Endodermal cell (in vitro differentiated cells): ENCODE measurements around the gene SUGCT. TPM values are rescaled to one million over a fixed set of nuclear protein-coding genes. Genes with fewer than 3 reads are reported as not detected.

ENCODE experiments used
- DNase-seq: peaks from one replicate; pipeline ENCODE4 v3.0.0-alpha.2; 2017
- H3K27ac ChIP-seq: 2 replicates; pipeline ENCODE4 v1.5.1; 2013; ENCODE audit warnings: mild to moderate bottlenecking, low read depth, low read length, moderate library complexity
- H3K27me3 ChIP-seq: 2 replicates; pipeline ENCODE4 v1.6.1; 2013; ENCODE audit warnings: mild to moderate bottlenecking, low read length, moderate library complexity; ENCODE audit not compliant: insufficient read depth, control insufficient read depth, poor library complexity, severe bottlenecking
- H3K36me3 ChIP-seq: 2 replicates; pipeline ENCODE4 v1.7.0; 2013; ENCODE audit warnings: mild to moderate bottlenecking, low read length, moderate library complexity; ENCODE audit not compliant: control insufficient read depth, insufficient read depth
- H3K4me1 ChIP-seq: one replicate; pipeline ENCODE4 v1.7.0; 2013; ENCODE audit warnings: low read length; ENCODE audit not compliant: control insufficient read depth, insufficient read depth
- H3K4me3 ChIP-seq: 2 replicates; pipeline ENCODE4 v1.5.1; 2013; ENCODE audit warnings: mild to moderate bottlenecking, low read length, moderate library complexity
- H3K9ac ChIP-seq: 2 replicates; pipeline ENCODE4 v1.6.1; 2013; ENCODE audit warnings: mild to moderate bottlenecking, low read length, moderate library complexity; ENCODE audit not compliant: poor library complexity, severe bottlenecking; ENCODE audit errors: extremely low read depth
- H3K9me3 ChIP-seq: 2 replicates; pipeline ENCODE4 v1.6.1; 2013; ENCODE audit warnings: mild to moderate bottlenecking, low read length, moderate library complexity; ENCODE audit not compliant: control insufficient read depth
- H3K27ac Mint-ChIP-seq: 2 replicates; pipeline ENCODE4 v1.8.0; 2020; ENCODE audit warnings: mixed read lengths
- H3K27me3 Mint-ChIP-seq: 2 replicates; pipeline ENCODE4 v1.8.0; 2021; ENCODE audit warnings: mild to moderate bottlenecking, mixed read lengths; ENCODE audit not compliant: insufficient read depth
- H3K36me3 Mint-ChIP-seq: 2 replicates; pipeline ENCODE4 v1.8.0; 2020; ENCODE audit warnings: low read depth, mixed read lengths
- H3K4me1 Mint-ChIP-seq: 2 replicates; pipeline ENCODE4 v1.8.0; 2020; ENCODE audit warnings: mixed read lengths
- H3K4me3 Mint-ChIP-seq: 2 replicates; pipeline ENCODE4 v1.8.0; 2020; ENCODE audit warnings: mild to moderate bottlenecking, moderate library complexity, mixed read lengths
- H3K9me3 Mint-ChIP-seq: 2 replicates; pipeline ENCODE4 v1.8.0; 2020; ENCODE audit warnings: mild to moderate bottlenecking, mixed read lengths
- WGBS, 2 experiments: methylation state at CpG; one replicate each; pipeline versions ENCODE4 v1.1.5 to v1.1.7; 2013; ENCODE audit warnings: missing lambda C conversion rate in 2 of 2, mixed read lengths in 1 of 2; ENCODE audit not compliant: insufficient coverage in 1 of 2, insufficient read length in 1 of 2; 5-methylcytosine and 5-hydroxymethylcytosine counted together
- total RNA-seq, 2 donors: library from RNA; stranded (reverse); fragmentation: NEBNext Ultra II Directional in 1 of 2; extraction: Animal tissue kit (Norgen Biotek cat#: 25700) in 1 of 2; gene quantifications; 2 replicates in 1 of 2; 3 replicates in 1 of 2; pipeline ENCODE4 v1.2.1, GENCODE V29; 2021
- TF ChIP-seq, protein P1 (sequence below): fragments of 200-600 bp; sonication (generic); conservative IDR thresholded peaks from 2 replicates; pipeline ENCODE4 v1.5.0; 2021; ENCODE audit warnings: antibody characterized with exemption, mild to moderate bottlenecking

Gene SUGCT
- total RNA-seq, 2 donors from 2014 or later, result 3.6 to 3.9 TPM

DNA sequence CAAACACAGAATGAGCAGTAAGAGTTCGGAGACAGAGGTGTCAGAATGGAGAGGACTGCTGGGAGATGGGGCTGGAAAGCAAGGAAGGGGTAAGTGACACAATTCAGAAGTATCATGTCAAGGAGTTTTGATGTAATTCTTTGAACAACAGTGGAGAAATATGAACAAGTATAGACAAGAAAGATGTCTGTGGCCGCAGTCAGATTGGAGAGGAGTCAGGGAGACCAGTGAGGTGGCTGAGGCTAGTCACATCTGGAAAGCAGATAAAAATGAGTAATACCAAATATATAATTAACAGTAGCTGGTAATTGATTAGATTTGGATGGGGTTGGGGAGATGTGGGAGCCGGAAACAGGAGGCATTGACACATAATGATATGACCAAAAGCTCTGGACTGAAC, 540.9 kb downstream of the SUGCT start:
- Histone ChIP-seq H3K4me1 (no peaks in the 10 kb centered on the region), H3K9me3 (no peaks in the 10 kb centered on the region), H3K27me3 (no peaks in the 10 kb centered on the region), H3K36me3 (no peaks in the 10 kb centered on the region), H3K27ac (no peak overlapping the region), H3K9ac (no peak overlapping the region), H3K4me3 (no peak overlapping the region)
- H3K9me3 Mint-ChIP-seq, result no peaks in the 10 kb centered on the region
- TF ChIP-seq, protein P1, sequence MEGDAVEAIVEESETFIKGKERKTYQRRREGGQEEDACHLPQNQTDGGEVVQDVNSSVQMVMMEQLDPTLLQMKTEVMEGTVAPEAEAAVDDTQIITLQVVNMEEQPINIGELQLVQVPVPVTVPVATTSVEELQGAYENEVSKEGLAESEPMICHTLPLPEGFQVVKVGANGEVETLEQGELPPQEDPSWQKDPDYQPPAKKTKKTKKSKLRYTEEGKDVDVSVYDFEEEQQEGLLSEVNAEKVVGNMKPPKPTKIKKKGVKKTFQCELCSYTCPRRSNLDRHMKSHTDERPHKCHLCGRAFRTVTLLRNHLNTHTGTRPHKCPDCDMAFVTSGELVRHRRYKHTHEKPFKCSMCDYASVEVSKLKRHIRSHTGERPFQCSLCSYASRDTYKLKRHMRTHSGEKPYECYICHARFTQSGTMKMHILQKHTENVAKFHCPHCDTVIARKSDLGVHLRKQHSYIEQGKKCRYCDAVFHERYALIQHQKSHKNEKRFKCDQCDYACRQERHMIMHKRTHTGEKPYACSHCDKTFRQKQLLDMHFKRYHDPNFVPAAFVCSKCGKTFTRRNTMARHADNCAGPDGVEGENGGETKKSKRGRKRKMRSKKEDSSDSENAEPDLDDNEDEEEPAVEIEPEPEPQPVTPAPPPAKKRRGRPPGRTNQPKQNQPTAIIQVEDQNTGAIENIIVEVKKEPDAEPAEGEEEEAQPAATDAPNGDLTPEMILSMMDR, result no peak
- no peaks in the 10 kb centered on the region for H3K4me1 Mint-ChIP-seq
- no peak overlapping the region for H3K4me3 Mint-ChIP-seq
- no peak overlapping the region for H3K27ac Mint-ChIP-seq
- WGBS, 2 experiments, result 93 to 100% methylated on average over 2 to 3 of the region's 3 CpGs
- DNase-seq, result no peak
- H3K27me3 Mint-ChIP-seq, result no peaks in the 10 kb centered on the region
- no peaks in the 10 kb centered on the region for H3K36me3 Mint-ChIP-seq

DNA sequence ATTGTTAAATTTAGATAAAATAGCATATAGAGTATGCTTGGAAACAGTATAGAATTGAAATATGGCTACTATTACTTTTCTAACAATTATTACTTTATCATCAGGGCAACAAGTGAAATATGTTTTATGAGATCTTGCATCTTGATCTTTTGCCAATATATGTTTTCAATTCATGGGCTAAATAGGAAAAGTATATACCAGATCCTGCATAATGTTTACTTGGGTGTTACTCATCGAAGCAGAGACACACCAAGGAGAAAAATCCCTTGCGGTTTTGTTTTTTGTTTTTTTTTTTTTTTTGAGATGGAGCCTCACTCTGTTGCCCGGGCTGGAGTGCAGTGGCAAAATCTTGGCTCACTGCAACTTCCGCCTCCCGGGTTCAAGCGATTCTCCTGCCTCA, 541.4 kb downstream of the SUGCT start:
- H3K9ac ChIP-seq, result no peak overlapping the region
- no peak overlapping the region for H3K27ac ChIP-seq
- no peaks in the 10 kb centered on the region for H3K4me1 ChIP-seq
- Mint-ChIP-seq H3K27me3 (no peaks in the 10 kb centered on the region), H3K36me3 (no peaks in the 10 kb centered on the region), H3K4me3 (no peak overlapping the region), H3K27ac (no peak overlapping the region), H3K4me1 (no peaks in the 10 kb centered on the region), H3K9me3 (no peaks in the 10 kb centered on the region)
- no peak overlapping the region for H3K4me3 ChIP-seq
- H3K9me3 ChIP-seq, result no peaks in the 10 kb centered on the region
- no peaks in the 10 kb centered on the region for H3K27me3 ChIP-seq
- no peaks in the 10 kb centered on the region for H3K36me3 ChIP-seq
- WGBS, 2 experiments, result 91 to 96% methylated on average over 6 of the region's 6 CpGs
- no peak for DNase-seq
- TF ChIP-seq, protein P1, result no peak

DNA sequence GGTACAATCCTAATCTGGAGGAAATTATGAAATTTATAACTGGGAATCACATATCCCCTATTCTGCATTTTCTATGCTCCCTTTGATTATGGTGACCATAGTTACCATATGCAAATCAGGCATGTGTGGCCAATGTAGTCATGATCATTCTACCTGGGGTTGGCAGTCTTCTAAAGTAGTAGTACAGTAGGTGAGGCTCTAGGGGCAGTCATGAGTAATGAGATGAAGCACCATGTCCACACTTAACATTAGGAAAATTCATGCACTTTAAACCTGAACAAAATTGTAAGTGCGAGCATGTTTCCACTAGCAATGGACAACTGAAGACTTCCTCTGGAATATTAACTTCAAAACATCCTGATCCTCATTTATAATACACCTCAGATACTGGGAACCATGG, 545.9 kb downstream of the SUGCT start:
- H3K9me3 ChIP-seq, result peaks cover 4% of the 10 kb centered on the region
- Mint-ChIP-seq H3K4me3 (no peak overlapping the region), H3K9me3 (peaks cover 5% of the 10 kb centered on the region), H3K4me1 (peaks cover 4% of the 10 kb centered on the region), H3K36me3 (no peaks in the 10 kb centered on the region), H3K27ac (no peak overlapping the region), H3K27me3 (no peaks in the 10 kb centered on the region)
- no peaks in the 10 kb centered on the region for H3K4me1 ChIP-seq
- H3K9ac ChIP-seq, result no peak overlapping the region
- no peaks in the 10 kb centered on the region for H3K27me3 ChIP-seq
- no peak overlapping the region for H3K27ac ChIP-seq
- no peak overlapping the region for H3K4me3 ChIP-seq
- H3K36me3 ChIP-seq, result no peaks in the 10 kb centered on the region
- 70 to 100% methylated on average over 1 of the region's 1 CpG for WGBS, 2 experiments
- TF ChIP-seq, protein P1, result peak; percentile 71
- DNase-seq, result no peak
